RWPE2 (cell line): ENCODE results near the gene ANGEL1.

ENCODE experiments used
- ATAC-seq: fragments of 200-7000 bp; cut with Tn5 transposase; 3 replicates; pipeline ENCODE4 v1.9.1; 2021; ENCODE audit warnings: low read depth
- DNase-seq: peaks from one replicate; pipeline ENCODE4 v3.0.0-alpha.2; 2020; ENCODE audit warnings: low spot score
- H3K27ac ChIP-seq: fragments of 450-650 bp; 2 replicates; pipeline ENCODE4 v1.5.1; 2017; ENCODE audit warnings: mild to moderate bottlenecking; ENCODE audit not compliant: poor library complexity, severe bottlenecking
- H3K27me3 ChIP-seq: fragments of 250-450 bp; sonication (Bioruptor Pico); 2 replicates; pipeline ENCODE4 v1.5.1; 2021; ENCODE audit warnings: mild to moderate bottlenecking, moderate library complexity; ENCODE audit not compliant: insufficient read depth, poor library complexity, severe bottlenecking
- H3K36me3 ChIP-seq: fragments of 250-450 bp; sonication (Bioruptor Pico); 2 replicates; pipeline ENCODE4 v1.5.1; 2020; ENCODE audit warnings: low read depth, mild to moderate bottlenecking, moderate library complexity
- H3K4me1 ChIP-seq: fragments of 250-450 bp; sonication (Bioruptor Pico); 2 replicates; pipeline ENCODE4 v1.5.1; 2021; ENCODE audit warnings: mild to moderate bottlenecking, moderate library complexity; ENCODE audit not compliant: insufficient read depth, poor library complexity, severe bottlenecking
- H3K4me3 ChIP-seq: fragments of 250-450 bp; sonication (Bioruptor Pico); 2 replicates; pipeline ENCODE4 v1.5.1; 2021; ENCODE audit warnings: mild to moderate bottlenecking, moderate library complexity; ENCODE audit not compliant: severe bottlenecking
- H3K9me3 ChIP-seq: fragments of 250-450 bp; sonication (Bioruptor Pico); 2 replicates; pipeline ENCODE4 v1.5.1; 2021; ENCODE audit warnings: mild to moderate bottlenecking, moderate library complexity; ENCODE audit not compliant: severe bottlenecking
- CTCF ChIP-seq: fragments of 450-650 bp; IDR thresholded peaks from one replicate; pipeline ENCODE4 v1.5.1; 2017; ENCODE audit warnings: mild to moderate bottlenecking, moderate library complexity; ENCODE audit not compliant: poor library complexity, severe bottlenecking

Gene ANGEL1

GRCh38 chr14:76810953-76811400 is 1.7 kb downstream of the ANGEL1 start:
- H3K9me3 ChIP-seq = no peaks in the 10 kb centered on the region
- no peak overlapping the region for H3K27ac ChIP-seq
- DNase-seq (no peak), ATAC-seq (peak; percentile 7; the same call in 1 of the 3 replicates)
- no peaks in the 10 kb centered on the region for H3K27me3 ChIP-seq
- peaks cover 12% of the 10 kb centered on the region for H3K4me1 ChIP-seq
- peak; percentile 71 for TF ChIP-seq CTCF
- peak overlapping the region; percentile 70 for H3K4me3 ChIP-seq
- peaks cover 28% of the 10 kb centered on the region for H3K36me3 ChIP-seq

GRCh38 chr14:76810525-76810924 is 2.2 kb downstream of the ANGEL1 start:
- TF ChIP-seq CTCF = no peak
- H3K4me1 ChIP-seq = peaks cover 12% of the 10 kb centered on the region
- ATAC-seq (no peak), DNase-seq (no peak)
- no peaks in the 10 kb centered on the region for H3K27me3 ChIP-seq
- no peak overlapping the region for H3K4me3 ChIP-seq
- peaks cover 32% of the 10 kb centered on the region for H3K36me3 ChIP-seq
- H3K9me3 ChIP-seq = no peaks in the 10 kb centered on the region
- H3K27ac ChIP-seq = no peak overlapping the region

- TF ChIP-seq CTCF = no peak
- DNase-seq (no peak), ATAC-seq (no peak)
- Histone ChIP-seq H3K36me3 (peaks cover 48% of the 10 kb centered on the region), H3K4me1 (peaks cover 12% of the 10 kb centered on the region), H3K4me3 (no peak overlapping the region), H3K9me3 (no peaks in the 10 kb centered on the region), H3K27me3 (no peaks in the 10 kb centered on the region), H3K27ac (no peak overlapping the region)
Observed at GRCh38 chr14:76808990-76809389, 3.7 kb downstream of the ANGEL1 start.

- Histone ChIP-seq H3K27me3 (no peaks in the 10 kb centered on the region), H3K4me1 (peaks cover 12% of the 10 kb centered on the region), H3K4me3 (no peak overlapping the region), H3K36me3 (peaks cover 57% of the 10 kb centered on the region), H3K9me3 (no peaks in the 10 kb centered on the region), H3K27ac (no peak overlapping the region)
- ATAC-seq (no peak), DNase-seq (no peak)
- TF ChIP-seq CTCF = no peak
Observed at GRCh38 chr14:76808011-76808410, 4.7 kb downstream of the ANGEL1 start.

GRCh38 chr14:76806446-76806845 is 6.2 kb downstream of the ANGEL1 start:
- DNase-seq (no peak), ATAC-seq (no peak)
- H3K36me3 ChIP-seq = peaks cover 72% of the 10 kb centered on the region
- peaks cover 10% of the 10 kb centered on the region for H3K4me1 ChIP-seq
- H3K9me3 ChIP-seq = no peaks in the 10 kb centered on the region
- H3K27me3 ChIP-seq = no peaks in the 10 kb centered on the region
- no peak overlapping the region for H3K4me3 ChIP-seq
- no peak for TF ChIP-seq CTCF
- no peak overlapping the region for H3K27ac ChIP-seq
